ENCODE data around the gene TULP1.

- TF ChIP-seq POLR2A (IDR thresholded peaks at IDR 0.05; ENCODE audit: extremely low read depth, insufficient read length), result peak; percentile 40
- TF ChIP-seq, protein P1, sequence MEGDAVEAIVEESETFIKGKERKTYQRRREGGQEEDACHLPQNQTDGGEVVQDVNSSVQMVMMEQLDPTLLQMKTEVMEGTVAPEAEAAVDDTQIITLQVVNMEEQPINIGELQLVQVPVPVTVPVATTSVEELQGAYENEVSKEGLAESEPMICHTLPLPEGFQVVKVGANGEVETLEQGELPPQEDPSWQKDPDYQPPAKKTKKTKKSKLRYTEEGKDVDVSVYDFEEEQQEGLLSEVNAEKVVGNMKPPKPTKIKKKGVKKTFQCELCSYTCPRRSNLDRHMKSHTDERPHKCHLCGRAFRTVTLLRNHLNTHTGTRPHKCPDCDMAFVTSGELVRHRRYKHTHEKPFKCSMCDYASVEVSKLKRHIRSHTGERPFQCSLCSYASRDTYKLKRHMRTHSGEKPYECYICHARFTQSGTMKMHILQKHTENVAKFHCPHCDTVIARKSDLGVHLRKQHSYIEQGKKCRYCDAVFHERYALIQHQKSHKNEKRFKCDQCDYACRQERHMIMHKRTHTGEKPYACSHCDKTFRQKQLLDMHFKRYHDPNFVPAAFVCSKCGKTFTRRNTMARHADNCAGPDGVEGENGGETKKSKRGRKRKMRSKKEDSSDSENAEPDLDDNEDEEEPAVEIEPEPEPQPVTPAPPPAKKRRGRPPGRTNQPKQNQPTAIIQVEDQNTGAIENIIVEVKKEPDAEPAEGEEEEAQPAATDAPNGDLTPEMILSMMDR (IDR thresholded peaks at IDR 0.05; ENCODE audit: low read depth, low read length), result no peak
These were observed 60.3 kb downstream of the TULP1 start, which contains the start of gene FANCE for GRCh38 chr6:35452183-35453090.

Data from NB4 (cell line).